Measurements from ENCODE around the gene ZNF503.

Gene ZNF503

GRCh38 chr10:75431180-75432111 lies 29.9 kb upstream of the ZNF503 start, which contains the start of gene LRMDA:
LRMDA (plus strand) TSS chr10:75431624.
- DNase-seq (ENCODE audit: low spot score) = no peak

- DNase-seq (ENCODE audit: low spot score) = no peak
These were observed 28.6 kb upstream of the ZNF503 start for GRCh38 chr10:75430000-75430763.

GRCh38 chr10:75429159-75429827 lies 27.7 kb upstream of the ZNF503 start:
- no peak for DNase-seq (ENCODE audit: low spot score)

GRCh38 chr10:75428434-75429158 lies 27.0 kb upstream of the ZNF503 start:
- no peak for DNase-seq (ENCODE audit: low spot score)

- DNase-seq (ENCODE audit: low spot score) = no peak
These were observed 26.4 kb upstream of the ZNF503 start for GRCh38 chr10:75427951-75428350.

GRCh38 chr10:75426880-75427279 lies 25.3 kb upstream of the ZNF503 start:
- no peak for DNase-seq (ENCODE audit: low spot score)

- DNase-seq (ENCODE audit: low spot score) = no peak
These were observed 23.9 kb upstream of the ZNF503 start for GRCh38 chr10:75425291-75426079.

GRCh38 chr10:75424571-75424970 lies 23.0 kb upstream of the ZNF503 start:
- DNase-seq (ENCODE audit: low spot score) = no peak

- no peak for DNase-seq (ENCODE audit: low spot score)
These were observed 21.3 kb upstream of the ZNF503 start for GRCh38 chr10:75422913-75423312.

GRCh38 chr10:75418712-75419111 lies 17.1 kb upstream of the ZNF503 start:
- no peak for DNase-seq (ENCODE audit: low spot score)

- no peak for DNase-seq (ENCODE audit: low spot score)
These were observed 16.7 kb upstream of the ZNF503 start for GRCh38 chr10:75418293-75418692.

- DNase-seq (ENCODE audit: low spot score) = peak; percentile 81
These were observed 16.0 kb upstream of the ZNF503 start for GRCh38 chr10:75417522-75417927.

- no peak for DNase-seq (ENCODE audit: low spot score)
These were observed 13.0 kb upstream of the ZNF503 start for GRCh38 chr10:75414527-75414926.

- no peak for DNase-seq (ENCODE audit: low spot score)
These were observed 8.8 kb upstream of the ZNF503 start for GRCh38 chr10:75410132-75411005.

- no peak for DNase-seq (ENCODE audit: low spot score)
These were observed 7.6 kb upstream of the ZNF503 start for GRCh38 chr10:75408911-75409885.

- no peak for DNase-seq (ENCODE audit: low spot score)
These were observed 6.9 kb upstream of the ZNF503 start for GRCh38 chr10:75408509-75408875.

- DNase-seq (ENCODE audit: low spot score) = no peak
These were observed 6.3 kb upstream of the ZNF503 start for GRCh38 chr10:75407713-75408508.

GRCh38 chr10:75407224-75407712 lies 5.7 kb upstream of the ZNF503 start:
- no peak for DNase-seq (ENCODE audit: low spot score)
